HCT116 (cell line): Measurements from ENCODE around the gene TRMT1. TPM values are rescaled to one million over a fixed set of nuclear protein-coding genes. Genes with fewer than 3 reads are reported as not detected.

ENCODE experiments used
- ATAC-seq: fragments of 200-7000 bp; cut with Tn5 transposase; 2 replicates; pipeline ENCODE4 v1.9.1; 2020; ENCODE audit warnings: mild to moderate bottlenecking, moderate library complexity
- BruUV-seq: library from RNA; stranded (reverse); fragments of 400-500 nt; replicated peaks from 2 replicates; lab custom pipeline; 2021; lab: Mats Ljungman, UMichigan
- CTCF ChIA-PET: fragments of 300-600 bp; sonication (Branson Sonifier 250); formaldehyde crosslinking; loops from one replicate; lab custom pipeline; 2021; ENCODE audit warnings: antibody characterized with exemption; lab: Charles Lee
- POLR2A ChIA-PET: fragments of 300-600, 350-600 bp; sonication (Branson Sonifier 250); formaldehyde crosslinking; loops from one replicate; lab custom pipeline; 2021; ENCODE audit warnings: antibody characterized with exemption; lab: Charles Lee
- RAD21 ChIA-PET, 2 experiments: fragments of 300-600 bp; sonication (Branson Sonifier 250); formaldehyde crosslinking; loops; one replicate each; lab custom pipeline; 2023; ENCODE audit warnings: low total read pairs in 2 of 2; ENCODE audit not compliant: uncharacterized antibody in 2 of 2, unreplicated experiment in 2 of 2, low non-redundant PET in 1 of 2; lab: Charles Lee
- DNase-seq: peaks from one replicate; pipeline ENCODE4 v3.0.0-alpha.2; 2010; ENCODE audit warnings: low read depth, low spot score
- H2AFZ ChIP-seq: fragments of 200-600 bp; shearing (Covaris generic), sonication (generic); 2 replicates; pipeline ENCODE4 v1.6.1; 2017; ENCODE audit warnings: low read depth, mixed run types, mixed read lengths, antibody characterized with exemption, low read length; ENCODE audit not compliant: poor library complexity, severe bottlenecking
- H3K27ac ChIP-seq: 2 replicates; pipeline ENCODE4 v1.5.1; 2012; ENCODE audit warnings: low read depth, low read length
- H3K27me3 ChIP-seq: fragments of 200-600 bp; sonication (generic); 2 replicates; pipeline ENCODE4 v1.6.1; 2016; ENCODE audit warnings: mixed run types, low read length, mixed read lengths; ENCODE audit not compliant: insufficient read depth
- H3K36me3 ChIP-seq, 2 experiments: fragments of 200-500 bp in 1 of 2; fragments of 200-600 bp in 1 of 2; sonication (Bioruptor generic) in 1 of 2; sonication (generic) in 1 of 2; 2 replicates each; pipeline versions ENCODE4 v1.5.1 to v1.6.1; 2014 to 2016; ENCODE audit warnings: low read length in 2 of 2, inconsistent platforms in 1 of 2, mixed read lengths in 1 of 2, mixed run types in 1 of 2; ENCODE audit not compliant: insufficient read depth in 2 of 2, control insufficient read depth in 1 of 2
- H3K4me1 ChIP-seq, 2 experiments: fragments of 200-600 bp in 1 of 2; sonication (generic) in 1 of 2; 2 replicates each; pipeline versions ENCODE4 v1.5.1 to v1.6.1; 2012 to 2017; ENCODE audit warnings: low read length in 2 of 2, inconsistent platforms in 1 of 2, mild to moderate bottlenecking in 1 of 2, mixed read lengths in 1 of 2, mixed run types in 1 of 2, moderate library complexity in 1 of 2; ENCODE audit not compliant: insufficient read depth in 2 of 2, control insufficient read depth in 1 of 2
- H3K4me2 ChIP-seq: fragments of 200-600 bp; sonication (generic); 2 replicates; pipeline ENCODE4 v1.6.1; 2017; ENCODE audit warnings: mixed run types, low read length, mixed read lengths
- H3K4me3 ChIP-seq, 2 experiments: fragments of 200-600 bp in 1 of 2; sonication (generic) in 1 of 2; replicated peaks in 1 of 2; 2 replicates each; pipeline ENCODE4 v1.5.1; 2011 to 2016; ENCODE audit warnings: low read length in 2 of 2, control low read depth in 1 of 2, low read depth in 1 of 2, mild to moderate bottlenecking in 1 of 2, mixed read lengths in 1 of 2, mixed run types in 1 of 2
- H3K79me2 ChIP-seq: fragments of 200-600 bp; sonication (generic); 2 replicates; pipeline ENCODE4 v1.6.1; 2017; ENCODE audit warnings: mild to moderate bottlenecking, mixed run types, low read length, moderate library complexity, mixed read lengths; ENCODE audit not compliant: insufficient read depth
- H3K9ac ChIP-seq: fragments of 200-600 bp; sonication (generic); 2 replicates; pipeline ENCODE4 v1.6.1; 2016; ENCODE audit warnings: low read length, mixed read lengths
- H3K9me2 ChIP-seq: fragments of 200-600 bp; sonication (generic), shearing (Covaris generic); 2 replicates; pipeline ENCODE4 v1.6.1; 2017; ENCODE audit warnings: mixed run types, mild to moderate bottlenecking, moderate library complexity; ENCODE audit not compliant: insufficient read depth
- H3K9me3 ChIP-seq, 2 experiments: fragments of 200-500 bp in 1 of 2; fragments of 200-600 bp in 1 of 2; sonication (Bioruptor generic) in 1 of 2; sonication (generic) in 1 of 2; 2 replicates each; pipeline ENCODE4 v1.6.1; 2014 to 2017; ENCODE audit warnings: low read length in 2 of 2, mixed read lengths in 2 of 2, inconsistent platforms in 1 of 2, low read depth in 1 of 2, mild to moderate bottlenecking in 1 of 2, mixed run types in 1 of 2, moderate library complexity in 1 of 2; ENCODE audit not compliant: control insufficient read depth in 1 of 2, insufficient read depth in 1 of 2
- H4K20me1 ChIP-seq: fragments of 200-600 bp; sonication (generic), shearing (Covaris generic); 2 replicates; pipeline ENCODE4 v1.6.1; 2017; ENCODE audit warnings: mixed run types, mild to moderate bottlenecking, moderate library complexity; ENCODE audit not compliant: insufficient read depth
- CTCF ChIP-seq, 3 experiments: fragments of 200-600 bp in 1 of 3; sonication (generic) in 1 of 3; IDR thresholded peaks in 2 of 3; conservative IDR thresholded peaks in 1 of 3; 2 replicates each; pipeline ENCODE4 v1.5.1; 2012 to 2017; ENCODE audit warnings: low read depth in 2 of 3, low read length in 2 of 3, antibody characterized with exemption in 1 of 3, borderline replicate concordance in 1 of 3, control low read depth in 1 of 3, mild to moderate bottlenecking in 1 of 3, mixed read lengths in 1 of 3, mixed run types in 1 of 3, moderate library complexity in 1 of 3; ENCODE audit not compliant: insufficient read depth in 1 of 3
- ELF1 ChIP-seq: IDR thresholded peaks from 2 replicates; pipeline ENCODE4 v1.6.1; 2012; ENCODE audit warnings: low read depth, borderline replicate concordance
- EZH2 ChIP-seq: fragments of 200-600 bp; sonication (generic); IDR thresholded peaks from 2 replicates; pipeline ENCODE4 v1.6.1; 2017; ENCODE audit warnings: antibody characterized with exemption, mixed run types
- EZH2phosphoT487 ChIP-seq: fragments of 200-600 bp; IDR thresholded peaks from 2 replicates; pipeline ENCODE4 v1.6.1; 2018; ENCODE audit warnings: antibody characterized with exemption, borderline replicate concordance
- POLR2A ChIP-seq: IDR thresholded peaks from 2 replicates; pipeline ENCODE4 v1.7.0; 2011; ENCODE audit warnings: borderline replicate concordance; ENCODE audit not compliant: insufficient read depth, insufficient read length; ENCODE audit errors: extremely low read depth
- POLR2AphosphoS5 ChIP-seq: IDR thresholded peaks from 2 replicates; pipeline ENCODE4 v1.6.1; 2011; ENCODE audit warnings: mild to moderate bottlenecking, low read depth, low read length, moderate library complexity
- REST ChIP-seq: IDR thresholded peaks from 2 replicates; pipeline ENCODE4 v1.6.1; 2012; ENCODE audit warnings: low read depth
- SIN3A ChIP-seq: IDR thresholded peaks from 2 replicates; pipeline ENCODE4 v1.6.1; 2012; ENCODE audit warnings: low read depth
- SP1 ChIP-seq: IDR thresholded peaks from 2 replicates; pipeline ENCODE4 v1.6.1; 2012; ENCODE audit warnings: low read depth
- SRF ChIP-seq: IDR thresholded peaks from 2 replicates; pipeline ENCODE4 v1.6.1; 2012; ENCODE audit warnings: low read depth
- TCF7L2 ChIP-seq: IDR thresholded peaks from 2 replicates; pipeline ENCODE4 v1.7.0; 2011; ENCODE audit warnings: borderline replicate concordance, inconsistent platforms; ENCODE audit not compliant: insufficient read depth, insufficient read length; ENCODE audit errors: extremely low read depth
- ZFX ChIP-seq: fragments of 450-650 bp; IDR thresholded peaks from 2 replicates; pipeline ENCODE4 v1.6.1; 2017
- ZNF274 ChIP-seq: fragments of 200-500 bp; sonication (Bioruptor generic); IDR thresholded peaks from 2 replicates; pipeline ENCODE4 v1.6.1; 2014; ENCODE audit warnings: mild to moderate bottlenecking, low read depth, low read length, inconsistent platforms
- intact Hi-C: fragments of 100-400 bp; cut with micrococcal nuclease; formaldehyde crosslinking; loops from 2 replicates; pipeline ENCODE4 v1.10.0; 2022
- total RNA-seq: library from RNA; stranded (reverse); gene quantifications from one replicate; pipeline ENCODE4 v1.2.1, GENCODE V29; 2021; ENCODE audit not compliant: unreplicated experiment
- TF ChIP-seq, protein P1 (sequence below): IDR thresholded peaks from 2 replicates; pipeline ENCODE4 v1.6.1; 2012

The TRMT1 gene
- total RNA-seq, 1 experiment from 2014 or later, result 84.4 TPM

DNA sequence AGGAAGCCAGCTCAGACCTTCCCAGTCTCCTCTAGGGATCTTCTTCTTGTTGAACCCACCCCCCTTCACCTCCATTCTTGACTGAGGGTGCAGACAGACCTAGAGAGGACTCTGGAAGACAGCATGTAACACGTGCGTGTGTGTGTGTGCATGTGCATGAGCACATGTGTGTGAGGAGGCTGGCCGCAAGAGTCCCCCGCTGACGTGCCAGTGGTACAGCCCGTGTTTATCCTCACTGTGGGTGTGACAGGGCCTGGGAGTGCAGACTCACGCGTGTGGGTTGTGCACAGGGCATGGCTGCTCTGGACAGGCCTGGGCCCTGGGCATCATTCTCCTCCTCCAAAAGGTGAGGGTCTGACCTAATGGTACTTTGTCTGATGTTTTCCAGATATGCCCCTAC lies 40.2 kb downstream of the TRMT1 start:
- POLR2A ChIA-PET, result no interaction called here

More for the DNA sequence above, 40.2 kb downstream of the TRMT1 start:
- no peak for TF ChIP-seq ELF1
- TF ChIP-seq EZH2, result no peak
- TF ChIP-seq TCF7L2, result no peak
- no peak for TF ChIP-seq ZFX
- no peak for TF ChIP-seq SP1
- TF ChIP-seq EZH2phosphoT487, result no peak
- TF ChIP-seq ZNF274, result no peak
- TF ChIP-seq SIN3A, result no peak
- TF ChIP-seq SRF, result no peak
- no peak for TF ChIP-seq POLR2A
- no peak for TF ChIP-seq REST
- no peak for TF ChIP-seq POLR2AphosphoS5
- TF ChIP-seq CTCF (IDR thresholded peaks at IDR 0.05 in 2 of 3, conservative IDR thresholded peaks at IDR 0.05 in 1 of 3; ENCODE audit: borderline replicate concordance in 1 of 3, insufficient read depth in 1 of 3, low read depth in 2 of 3, low read length in 2 of 3), result no peak
- TF ChIP-seq, protein P1, sequence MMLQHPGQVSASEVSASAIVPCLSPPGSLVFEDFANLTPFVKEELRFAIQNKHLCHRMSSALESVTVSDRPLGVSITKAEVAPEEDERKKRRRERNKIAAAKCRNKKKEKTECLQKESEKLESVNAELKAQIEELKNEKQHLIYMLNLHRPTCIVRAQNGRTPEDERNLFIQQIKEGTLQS, result no peak
- TF ChIP-seq, all 23 proteins: peak for 0
- intact Hi-C loops, result no loop called here
- no peak for ATAC-seq
- Histone ChIP-seq H3K4me3 (no peak overlapping the region), H3K36me3 (no peaks in the 10 kb centered on the region), H3K27me3 (no peaks in the 10 kb centered on the region), H3K4me2 (no peak overlapping the region), H4K20me1 (no peaks in the 10 kb centered on the region), H2AFZ (no peak overlapping the region), H3K9ac (no peak overlapping the region), H3K9me2 (no peaks in the 10 kb centered on the region), H3K9me3 (no peaks in the 10 kb centered on the region), H3K79me2 (no peaks in the 10 kb centered on the region), H3K4me1 (peaks cover 13 to 15% of the 10 kb centered on the region in 2 experiments), H3K27ac (no peak overlapping the region)
- no TSS peak for BruUV-seq
- RAD21 ChIA-PET, result no interaction called here
- CTCF ChIA-PET, result no interaction called here
- DNase-seq, result no peak
